GM13976 (cell line): ENCODE results near the gene MOB3A.
"Not testable (repeated sequence)": the region's sequence is repeated elsewhere in the genome, so short reads cannot be mapped to it uniquely, and the experiment has no call there.

Source experiments
- DNase-seq: peaks from one replicate; pipeline ENCODE4 v3.0.0; 2012; ENCODE audit warnings: low spot score
- in situ Hi-C: fragments of 300-500 bp; cut with MboI; formaldehyde crosslinking; loops from one replicate; pipeline ENCODE4 v1.12.0; 2022; ENCODE audit warnings: low sequenced_read_pairs, mixed read lengths, inconsistent platforms; ENCODE audit not compliant: unreplicated experiment
- TF ChIP-seq, protein P1 (sequence below): IDR thresholded peaks from 2 replicates; pipeline ENCODE4 v1.5.1; 2012; ENCODE audit warnings: borderline replicate concordance, mild to moderate bottlenecking; ENCODE audit not compliant: insufficient read depth; ENCODE audit errors: extremely low read depth, missing control alignments, control extremely low read depth

Gene MOB3A

DNA sequence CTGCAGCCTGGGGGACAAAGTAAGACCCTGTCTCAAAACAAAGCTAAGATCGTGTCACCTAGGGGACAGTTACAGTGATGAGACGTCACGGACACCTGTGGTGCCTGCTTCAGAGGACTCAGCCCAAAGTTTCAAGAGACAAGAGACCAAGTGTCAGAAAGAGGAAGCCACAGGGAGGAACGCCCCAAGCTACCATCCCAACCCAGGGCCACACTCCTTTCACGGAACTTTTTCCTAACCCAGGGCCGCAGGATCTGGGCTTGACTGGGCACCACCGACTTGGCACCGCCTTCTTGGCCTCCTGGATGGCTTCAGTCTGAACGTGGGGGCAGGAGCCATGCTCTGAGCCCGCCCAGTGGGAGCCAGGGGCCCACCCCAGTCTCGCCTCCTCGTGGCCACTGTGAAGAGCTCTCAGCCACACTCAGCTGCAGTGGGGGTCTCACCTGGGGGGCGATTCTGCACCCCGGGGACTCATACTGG is 8.5 kb downstream of the MOB3A start:
- DNase-seq, result no peak

DNA sequence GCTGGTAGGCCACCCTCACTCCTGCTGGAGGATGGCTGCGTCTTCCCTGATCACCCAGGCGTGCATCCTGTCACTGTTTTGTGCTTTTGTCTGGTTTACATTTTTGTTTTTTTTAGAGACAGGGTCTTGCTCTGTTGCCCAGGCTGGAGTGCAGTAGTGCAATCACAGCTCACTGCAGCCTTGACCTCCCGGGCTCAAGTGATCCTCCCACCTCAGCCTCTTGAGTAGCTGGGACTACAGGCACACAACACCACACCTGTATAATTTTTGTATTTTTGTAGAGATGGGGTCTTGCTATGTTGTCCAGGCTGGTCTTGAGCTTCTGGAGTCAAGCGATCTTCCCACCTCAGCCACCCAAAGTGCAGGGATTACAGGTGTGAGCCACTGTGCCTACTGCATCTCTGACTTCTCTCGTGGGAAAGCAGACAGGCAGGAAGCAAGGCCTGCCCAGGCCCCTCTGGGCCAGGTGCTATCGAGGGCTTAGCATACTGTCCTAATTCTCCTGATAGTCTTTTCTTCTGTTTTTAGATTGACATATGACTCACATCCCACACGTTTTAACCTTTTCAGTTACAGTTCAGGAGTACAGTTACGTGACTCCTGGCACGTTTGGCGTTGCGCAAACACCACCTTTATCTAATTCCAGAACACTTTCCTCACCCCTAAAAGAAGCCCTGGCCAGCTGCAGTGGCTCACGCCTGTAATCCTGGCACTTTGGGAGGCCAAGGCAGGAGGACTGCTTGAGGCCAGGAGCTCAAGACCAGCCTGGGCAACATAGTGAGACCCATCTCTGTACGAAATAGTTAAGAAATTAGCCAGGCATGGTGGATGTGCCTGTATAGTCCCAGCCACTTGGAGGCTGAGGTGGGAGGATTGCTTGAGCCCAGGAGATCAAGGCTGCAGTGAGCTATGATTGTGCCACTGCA is 9.2 kb downstream of the MOB3A start:
- in situ Hi-C loops, result not testable (repeated sequence)

More for the DNA sequence above, 8.5 kb downstream of the MOB3A start:
- TF ChIP-seq, protein P1, sequence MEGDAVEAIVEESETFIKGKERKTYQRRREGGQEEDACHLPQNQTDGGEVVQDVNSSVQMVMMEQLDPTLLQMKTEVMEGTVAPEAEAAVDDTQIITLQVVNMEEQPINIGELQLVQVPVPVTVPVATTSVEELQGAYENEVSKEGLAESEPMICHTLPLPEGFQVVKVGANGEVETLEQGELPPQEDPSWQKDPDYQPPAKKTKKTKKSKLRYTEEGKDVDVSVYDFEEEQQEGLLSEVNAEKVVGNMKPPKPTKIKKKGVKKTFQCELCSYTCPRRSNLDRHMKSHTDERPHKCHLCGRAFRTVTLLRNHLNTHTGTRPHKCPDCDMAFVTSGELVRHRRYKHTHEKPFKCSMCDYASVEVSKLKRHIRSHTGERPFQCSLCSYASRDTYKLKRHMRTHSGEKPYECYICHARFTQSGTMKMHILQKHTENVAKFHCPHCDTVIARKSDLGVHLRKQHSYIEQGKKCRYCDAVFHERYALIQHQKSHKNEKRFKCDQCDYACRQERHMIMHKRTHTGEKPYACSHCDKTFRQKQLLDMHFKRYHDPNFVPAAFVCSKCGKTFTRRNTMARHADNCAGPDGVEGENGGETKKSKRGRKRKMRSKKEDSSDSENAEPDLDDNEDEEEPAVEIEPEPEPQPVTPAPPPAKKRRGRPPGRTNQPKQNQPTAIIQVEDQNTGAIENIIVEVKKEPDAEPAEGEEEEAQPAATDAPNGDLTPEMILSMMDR, result peak; percentile 46
- in situ Hi-C loops, result no loop called here

DNA sequence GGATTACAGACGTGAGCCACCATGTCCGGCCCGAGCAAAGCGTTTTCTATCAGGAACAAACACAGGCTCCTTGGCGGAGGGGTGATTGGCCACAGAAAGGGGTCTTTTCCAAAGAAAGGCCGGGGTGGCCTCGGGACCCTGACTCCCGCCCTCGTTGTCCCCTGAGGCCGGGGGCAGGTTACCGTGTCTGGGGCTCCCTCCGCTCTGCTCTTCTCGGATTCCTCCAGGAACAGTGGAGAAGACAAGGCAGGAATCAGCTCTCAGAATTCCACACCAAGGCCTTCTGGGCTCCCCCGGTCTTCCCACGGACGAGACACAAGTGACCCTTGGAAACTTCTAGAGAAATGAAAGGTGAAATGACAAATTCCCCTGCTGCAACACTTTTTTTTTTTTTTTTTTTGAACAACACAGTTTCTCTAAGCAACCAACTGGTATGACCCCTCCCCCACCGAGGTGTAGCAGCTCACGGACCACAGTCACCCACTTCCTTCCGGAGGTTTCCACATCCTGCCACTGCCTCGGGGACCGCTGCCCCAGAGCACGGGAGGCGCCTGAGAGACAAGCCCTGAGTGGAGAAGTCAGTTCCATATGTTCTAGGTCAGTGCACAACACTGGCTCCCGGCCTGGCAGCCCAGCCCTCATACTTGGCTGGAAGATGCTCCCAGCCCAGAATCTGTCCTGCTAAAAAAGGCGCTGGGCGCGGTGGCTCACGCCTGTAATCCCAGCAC is 11.0 kb downstream of the MOB3A start:
- peak; percentile 89 for DNase-seq
- in situ Hi-C loops, result no loop called here
- TF ChIP-seq, protein P1, result no peak

More for the DNA sequence above, 9.2 kb downstream of the MOB3A start:
- DNase-seq, result not testable (repeated sequence)

DNA sequence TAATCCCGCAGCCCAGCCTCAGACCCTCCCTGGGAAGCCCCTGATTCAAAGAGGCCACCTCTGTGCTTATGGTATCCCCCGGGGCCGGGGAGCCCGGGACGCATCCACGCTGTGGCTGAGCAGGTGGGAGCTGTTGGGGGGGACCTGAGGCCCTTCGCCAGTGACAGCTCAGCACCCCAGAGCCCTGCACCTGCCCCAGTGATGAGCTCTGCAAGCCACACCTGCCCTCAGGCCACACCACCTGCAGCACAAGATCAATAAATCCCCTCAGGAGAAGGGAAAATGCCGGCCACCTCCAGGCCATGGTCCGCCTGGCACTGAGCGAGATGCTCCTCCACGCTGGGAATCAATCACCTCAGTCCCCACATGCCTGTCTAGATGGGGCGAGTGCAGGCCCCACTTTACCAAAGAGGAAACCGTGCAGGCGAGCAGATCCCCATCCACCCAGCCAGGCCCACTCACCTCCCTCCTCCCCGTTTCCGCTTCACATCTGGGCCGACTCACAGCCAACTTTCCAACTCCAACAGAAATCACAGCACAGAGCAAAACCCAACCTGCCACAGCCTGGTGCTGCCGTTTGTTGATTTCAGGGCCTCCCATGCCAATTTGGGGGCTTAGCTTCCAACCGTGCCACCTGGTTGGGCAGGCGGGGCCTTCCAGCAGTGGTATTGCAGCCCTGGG is 12.8 kb downstream of the MOB3A start:
- no peak for DNase-seq
- in situ Hi-C loops, result no loop called here

DNA sequence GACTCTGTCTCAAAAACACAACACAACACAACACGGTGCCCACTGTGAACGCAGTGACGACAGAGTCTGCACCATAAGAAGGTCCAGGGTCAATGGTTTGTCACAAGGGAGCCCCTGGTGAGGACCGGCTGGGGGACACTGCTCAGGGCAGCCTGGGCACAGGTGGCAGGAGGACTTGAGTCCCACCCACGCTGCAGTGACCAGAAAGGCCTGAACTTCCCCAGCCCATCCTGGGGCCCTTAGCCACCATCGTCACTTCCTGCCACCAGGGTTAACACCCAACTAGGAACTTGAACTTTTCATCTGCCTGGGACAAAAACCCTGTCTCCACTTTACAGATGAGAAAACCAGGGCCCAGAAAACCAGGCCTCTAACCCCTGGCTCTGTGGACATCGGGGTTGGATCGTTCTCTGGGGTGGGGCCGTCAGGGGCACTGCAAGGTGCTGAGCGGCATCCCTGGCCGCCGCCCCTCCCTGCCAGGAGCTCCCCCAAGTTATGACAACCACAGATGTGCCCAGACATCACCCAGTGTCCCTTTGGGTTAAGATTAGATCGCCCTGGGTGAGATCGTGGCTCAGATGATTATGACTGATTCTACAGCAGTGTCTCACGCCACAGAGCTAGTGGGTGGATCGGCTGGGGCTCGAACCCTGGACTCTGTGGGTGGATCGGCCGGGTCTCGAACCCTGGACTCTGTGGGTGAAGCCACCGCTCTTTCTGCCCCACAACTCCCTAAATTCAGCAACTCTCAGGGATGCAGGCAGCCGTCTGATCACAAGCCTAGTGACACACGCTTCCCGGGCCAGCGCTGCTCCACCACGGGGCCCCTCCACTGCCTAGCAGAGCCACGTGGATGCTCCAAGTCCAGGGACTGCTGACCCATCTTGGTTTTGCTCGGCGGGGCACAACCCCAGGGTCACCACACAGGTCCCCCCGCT is 14.0 kb downstream of the MOB3A start:
- peak; percentile 72 for DNase-seq
- in situ Hi-C loops, result no loop called here
- TF ChIP-seq, protein P1, result no peak

More for the DNA sequence above, 12.8 kb downstream of the MOB3A start:
- TF ChIP-seq, protein P1, result no peak

DNA sequence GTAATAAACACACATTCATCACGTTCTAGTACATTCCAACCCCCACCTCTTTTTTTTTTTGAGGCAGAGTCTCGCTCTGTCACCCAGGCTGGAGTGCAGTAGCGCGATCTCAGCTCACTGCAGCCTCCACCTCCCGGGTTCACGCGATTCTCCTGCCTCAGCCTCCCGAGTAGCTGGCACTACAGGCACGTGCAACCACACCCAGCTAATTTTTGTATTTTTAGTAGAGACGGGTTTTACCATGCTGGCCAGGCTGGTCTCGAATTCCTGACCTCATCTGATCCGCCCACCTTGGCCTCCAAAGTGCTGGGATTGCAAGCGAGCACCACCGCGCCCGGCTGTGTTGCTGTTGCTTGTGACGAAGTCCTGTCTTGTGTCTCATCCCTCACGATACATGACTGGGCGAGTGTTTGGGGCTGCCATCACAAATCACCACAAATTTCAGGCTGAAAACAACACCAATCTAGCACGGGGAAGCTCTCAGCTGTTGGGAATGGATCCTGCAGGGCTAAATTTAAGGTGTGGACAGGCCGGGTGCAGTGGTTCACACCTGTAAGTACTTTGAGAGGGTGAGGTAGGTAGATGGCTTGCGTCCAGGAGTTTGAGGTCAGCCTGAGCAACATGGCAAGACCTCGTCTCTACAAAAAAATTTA is 15.7 kb downstream of the MOB3A start:
- TF ChIP-seq, protein P1, result no peak
- in situ Hi-C loops, result no loop called here
- DNase-seq, result no peak
